H1 (cell line): ENCODE data around the gene PAK5. TPM values are rescaled to one million over a fixed set of nuclear protein-coding genes. Genes with fewer than 3 reads are reported as not detected.

Experiments used
- CTCF ChIA-PET: fragments of 300-600 bp; sonication (Branson Sonifier 250); formaldehyde crosslinking; loops from one replicate; lab custom pipeline; 2021; ENCODE audit not compliant: partially characterized antibody; lab: Charles Lee
- POLR2A ChIA-PET: fragments of 300-600 bp; sonication (Branson Sonifier 250); formaldehyde crosslinking; loops from one replicate; lab custom pipeline; 2021; ENCODE audit warnings: inconsistent platforms; ENCODE audit not compliant: partially characterized antibody; lab: Charles Lee
- DNase-seq, 2 experiments: peaks; one replicate each; pipeline versions ENCODE4 v3.0.0 to v3.0.0-alpha.2; 2010 to 2022; ENCODE audit warnings: low spot score in 2 of 2, low read depth in 1 of 2, mixed read lengths in 1 of 2
- FAIRE-seq: peaks from 2 replicates; lab custom pipeline; 2011; peaks lifted over from hg19 to GRCh38; lab: Jason Lieb, UNC
- H2AFZ ChIP-seq: 2 replicates; pipeline ENCODE4 v1.8.1; 2012; ENCODE audit warnings: low read length, inconsistent platforms
- H2AK5ac ChIP-seq: 2 replicates; pipeline ENCODE4 v1.6.1; 2013; ENCODE audit warnings: low read depth, low read length
- H2BK120ac ChIP-seq: replicated peaks from 2 replicates; pipeline ENCODE3; 2013; ENCODE audit warnings: low read depth, low read length, inconsistent platforms
- H2BK12ac ChIP-seq: 2 replicates; pipeline ENCODE4 v1.6.1; 2013; ENCODE audit warnings: low read depth, low read length
- H2BK15ac ChIP-seq: 2 replicates; pipeline ENCODE4 v1.6.1; 2013; ENCODE audit warnings: low read length
- H2BK20ac ChIP-seq: 2 replicates; pipeline ENCODE4 v1.6.1; 2013; ENCODE audit warnings: low read length
- H2BK5ac ChIP-seq: 2 replicates; pipeline ENCODE4 v1.6.1; 2013; ENCODE audit warnings: low read depth, low read length
- H3K14ac ChIP-seq: 2 replicates; pipeline ENCODE4 v1.6.1; 2013; ENCODE audit warnings: inconsistent platforms; ENCODE audit not compliant: insufficient read length
- H3K18ac ChIP-seq: 2 replicates; pipeline ENCODE4 v1.6.1; 2013; ENCODE audit warnings: low read length; ENCODE audit errors: extremely low read depth
- H3K23ac ChIP-seq: 2 replicates; pipeline ENCODE4 v1.6.1; 2013; ENCODE audit warnings: inconsistent platforms; ENCODE audit not compliant: insufficient read length
- H3K23me2 ChIP-seq: 2 replicates; pipeline ENCODE4 v1.6.1; 2013; ENCODE audit warnings: low read depth, low read length
- H3K27ac ChIP-seq: 2 replicates; pipeline ENCODE4 v1.6.1; 2011; ENCODE audit warnings: low read depth, low read length, inconsistent platforms
- H3K27me3 ChIP-seq, 4 experiments: replicated peaks in 1 of 4; 1 replicate in 1 of 4; 2 replicates in 3 of 4; pipeline versions ENCODE4 v1.6.1 to v1.8.1; 2011 to 2013; ENCODE audit warnings: low read length in 3 of 4, mild to moderate bottlenecking in 3 of 4, inconsistent platforms in 2 of 4, mixed read lengths in 2 of 4, moderate library complexity in 1 of 4; ENCODE audit not compliant: control insufficient read depth in 3 of 4, insufficient read depth in 3 of 4; ENCODE audit errors: extremely low read depth in 1 of 4
- H3K36me3 ChIP-seq, 4 experiments: 2 replicates each; pipeline versions ENCODE4 v1.6.1 to v1.8.1; 2011 to 2013; ENCODE audit warnings: mild to moderate bottlenecking in 4 of 4, low read length in 3 of 4, moderate library complexity in 2 of 4, control low read depth in 1 of 4, inconsistent platforms in 1 of 4; ENCODE audit not compliant: insufficient read depth in 4 of 4, control insufficient read depth in 2 of 4
- H3K4ac ChIP-seq: replicated peaks from 2 replicates; pipeline ENCODE3; 2013; ENCODE audit warnings: low read length, low read depth, mixed read lengths, inconsistent platforms; ENCODE audit not compliant: insufficient read length
- H3K4me1 ChIP-seq, 4 experiments: replicated peaks in 1 of 4; 1 replicate in 1 of 4; 2 replicates in 3 of 4; pipeline versions ENCODE4 v1.6.1 to v1.8.1; 2011 to 2013; ENCODE audit warnings: low read length in 3 of 4, inconsistent platforms in 2 of 4, mixed read lengths in 1 of 4; ENCODE audit not compliant: insufficient read depth in 4 of 4, control insufficient read depth in 3 of 4
- H3K4me2 ChIP-seq, 2 experiments: 2 replicates each; pipeline versions ENCODE4 v1.6.1 to v1.8.1; 2011 to 2013; ENCODE audit warnings: low read depth in 2 of 2, low read length in 2 of 2, control low read depth in 1 of 2, inconsistent platforms in 1 of 2, mild to moderate bottlenecking in 1 of 2; ENCODE audit not compliant: insufficient read depth in 1 of 2
- H3K4me3 ChIP-seq, 4 experiments: fragments of 200-600, 300-600 bp in 1 of 4; sonication (generic), shearing (Covaris generic), sonication (Bioruptor Twin) in 1 of 4; 2 replicates each; pipeline versions ENCODE4 v1.5.1 to v1.8.1; 2011 to 2016; ENCODE audit warnings: low read length in 4 of 4, low read depth in 3 of 4, control low read depth in 2 of 4, inconsistent platforms in 2 of 4, mild to moderate bottlenecking in 2 of 4, mixed read lengths in 1 of 4, moderate library complexity in 1 of 4; ENCODE audit not compliant: insufficient read depth in 2 of 4; ENCODE audit errors: extremely low read depth in 1 of 4
- H3K56ac ChIP-seq: replicated peaks from 2 replicates; pipeline ENCODE3; 2013; ENCODE audit warnings: low read depth, mild to moderate bottlenecking, mixed read lengths, low read length, inconsistent platforms; ENCODE audit not compliant: insufficient read length
- H3K79me1 ChIP-seq: 2 replicates; pipeline ENCODE4 v1.6.1; 2013; ENCODE audit warnings: low read depth, low read length, control low read depth
- H3K79me2 ChIP-seq, 2 experiments: 2 replicates each; pipeline versions ENCODE4 v1.6.1 to v1.8.1; 2012 to 2013; ENCODE audit warnings: low read length in 2 of 2, mild to moderate bottlenecking in 2 of 2, inconsistent platforms in 1 of 2; ENCODE audit not compliant: insufficient read depth in 2 of 2, control insufficient read depth in 1 of 2
- H3K9ac ChIP-seq, 4 experiments: replicated peaks in 1 of 4; 1 replicate in 1 of 4; 2 replicates in 3 of 4; pipeline versions ENCODE4 v1.6.1 to v1.8.1; 2011 to 2013; ENCODE audit warnings: low read depth in 3 of 4, low read length in 3 of 4, control low read depth in 2 of 4, mild to moderate bottlenecking in 2 of 4, moderate library complexity in 2 of 4, inconsistent platforms in 1 of 4; ENCODE audit errors: extremely low read depth in 1 of 4
- H3K9me3 ChIP-seq, 2 experiments: 2 replicates each; pipeline versions ENCODE4 v1.6.1 to v1.8.1; 2012 to 2013; ENCODE audit warnings: mild to moderate bottlenecking in 2 of 2, moderate library complexity in 2 of 2, control low read depth in 1 of 2, inconsistent platforms in 1 of 2, low read depth in 1 of 2, low read length in 1 of 2, mixed read lengths in 1 of 2; ENCODE audit not compliant: insufficient read depth in 2 of 2
- H4K20me1 ChIP-seq, 2 experiments: replicated peaks in 1 of 2; 2 replicates each; pipeline versions ENCODE3 to v1.8.1; 2011 to 2013; ENCODE audit warnings: inconsistent platforms in 2 of 2, low read length in 2 of 2, mild to moderate bottlenecking in 1 of 2; ENCODE audit not compliant: insufficient read depth in 2 of 2, control insufficient read depth in 1 of 2
- H4K5ac ChIP-seq: 2 replicates; pipeline ENCODE4 v1.6.1; 2013; ENCODE audit warnings: low read length, low read depth, mixed read lengths, inconsistent platforms; ENCODE audit not compliant: insufficient read length
- H4K8ac ChIP-seq: 2 replicates; pipeline ENCODE4 v1.8.0; 2013; ENCODE audit warnings: mild to moderate bottlenecking, moderate library complexity, low read length, inconsistent platforms; ENCODE audit not compliant: insufficient read depth; ENCODE audit errors: extremely low read depth
- H4K91ac ChIP-seq: replicated peaks from 2 replicates; pipeline ENCODE3; 2013; ENCODE audit warnings: low read length, mixed read lengths, inconsistent platforms; ENCODE audit not compliant: insufficient read length
- CBX5 ChIP-seq: fragments of 300-800, 300-1000 bp; sonication (generic); IDR thresholded peaks from 2 replicates; pipeline ENCODE4 v1.7.1; 2016; ENCODE audit warnings: antibody characterized with exemption, low read length, low read depth
- CBX8 ChIP-seq: fragments of 300-800, 300-1000 bp; sonication (generic); IDR thresholded peaks from 2 replicates; pipeline ENCODE4 v1.7.1; 2016; ENCODE audit warnings: low read depth, low read length, borderline replicate concordance
- EGR1 ChIP-seq: IDR thresholded peaks from 2 replicates; pipeline ENCODE4 v1.6.1; 2011; ENCODE audit warnings: low read depth, low read length, borderline replicate concordance
- GTF2F1 ChIP-seq: IDR thresholded peaks from 2 replicates; pipeline ENCODE4 v1.6.1; 2012; ENCODE audit warnings: low read depth, low read length, improper control_type of control experiment, borderline replicate concordance
- HDAC2 ChIP-seq, 2 experiments: fragments of 300-600 bp in 1 of 2; sonication (generic) in 1 of 2; IDR thresholded peaks; 2 replicates each; pipeline ENCODE4 v1.6.1; 2011 to 2012; ENCODE audit warnings: low read depth in 2 of 2, low read length in 2 of 2, mild to moderate bottlenecking in 2 of 2, moderate library complexity in 2 of 2, borderline replicate concordance in 1 of 2, inconsistent platforms in 1 of 2
- JUND ChIP-seq: IDR thresholded peaks from 2 replicates; pipeline ENCODE4 v1.6.1; 2011; ENCODE audit warnings: mild to moderate bottlenecking, improper control_type of control experiment, low read length
- MAFK ChIP-seq: IDR thresholded peaks from 2 replicates; pipeline ENCODE4 v1.6.1; 2012; ENCODE audit warnings: low read depth, mild to moderate bottlenecking, improper control_type of control experiment, low read length
- NRF1 ChIP-seq: IDR thresholded peaks from 2 replicates; pipeline ENCODE4 v1.6.1; 2011; ENCODE audit warnings: mild to moderate bottlenecking, low read depth, low read length, improper control_type of control experiment
- POLR2A ChIP-seq, 2 experiments: IDR thresholded peaks; 1 replicate in 1 of 2; 2 replicates in 1 of 2; pipeline ENCODE4 v1.6.1; 2011; ENCODE audit warnings: low read depth in 2 of 2, low read length in 2 of 2, mild to moderate bottlenecking in 2 of 2; ENCODE audit errors: control extremely low read depth in 1 of 2
- RFX5 ChIP-seq: IDR thresholded peaks from 2 replicates; pipeline ENCODE4 v1.6.1; 2011; ENCODE audit warnings: low read depth, low read length, improper control_type of control experiment, borderline replicate concordance
- RXRA ChIP-seq: IDR thresholded peaks from 2 replicates; pipeline ENCODE4 v1.6.1; 2011; ENCODE audit warnings: low read depth, mild to moderate bottlenecking, low read length, moderate library complexity; ENCODE audit not compliant: insufficient read depth
- SIX5 ChIP-seq: IDR thresholded peaks from 2 replicates; pipeline ENCODE4 v1.6.1; 2011; ENCODE audit warnings: mild to moderate bottlenecking, low read depth, low read length
- SP2 ChIP-seq: IDR thresholded peaks from 2 replicates; pipeline ENCODE4 v1.6.1; 2012; ENCODE audit warnings: mild to moderate bottlenecking, low read length, inconsistent platforms
- SP4 ChIP-seq: IDR thresholded peaks from 2 replicates; pipeline ENCODE4 v1.6.1; 2012; ENCODE audit warnings: low read length, inconsistent platforms
- TAF7 ChIP-seq: optimal IDR thresholded peaks from 2 replicates; pipeline ENCODE3; 2011; ENCODE audit warnings: low read depth, mild to moderate bottlenecking, inconsistent platforms, low read length, moderate library complexity, borderline replicate concordance
- ZNF274 ChIP-seq: IDR thresholded peaks from 2 replicates; pipeline ENCODE4 v1.7.0; 2012; ENCODE audit warnings: low read length, borderline replicate concordance; ENCODE audit errors: extremely low read depth
- polyA plus RNA-seq, 7 experiments: library from polyadenylated mRNA; depleted of rRNA in 3 of 7; stranded (reverse) in 5 of 7; unstranded in 2 of 7; fragments of >200 nt in 5 of 7; fragments of 200-250 nt in 2 of 7; gene quantifications; 1 replicate in 5 of 7; 2 replicates in 1 of 7; 4 replicates in 1 of 7; pipeline versions ENCODE4 v1.2.1 to v1.2.3, GENCODE V29; 2011 to 2013; ENCODE audit warnings: missing spikeins in 2 of 7, mixed read lengths in 2 of 7
- total RNA-seq: library from RNA; stranded (reverse); fragmentation: NEBNext Ultra II Directional; extraction: Animal tissue kit (Norgen Biotek cat#: 25700); gene quantifications from 2 replicates; pipeline ENCODE4 v1.2.1, GENCODE V29; 2021

Gene PAK5
- total and polyA plus RNA-seq, 2 of the 8 experiments (the other 6 are each of a cell fraction or from before 2014, with no cell fraction given) = 0.54 to 0.80 TPM

- no peak overlapping the region for H3K27ac ChIP-seq
- H3K79me1 ChIP-seq = no peaks in the 10 kb centered on the region
- H3K79me2 ChIP-seq = no peaks in the 10 kb centered on the region
- H3K4me3 ChIP-seq = no peak overlapping the region
- H2BK5ac ChIP-seq = no peak overlapping the region
- H3K56ac ChIP-seq = no peak overlapping the region
- H3K9ac ChIP-seq = no peak overlapping the region
- no peak overlapping the region for H3K23ac ChIP-seq
- FAIRE-seq = no peak
- no peak overlapping the region for H4K8ac ChIP-seq
- no peak overlapping the region for H2AFZ ChIP-seq
- H2BK120ac ChIP-seq = no peak overlapping the region
- no peak overlapping the region for H2BK15ac ChIP-seq
- H3K4me2 ChIP-seq = no peak overlapping the region
- H3K14ac ChIP-seq = no peak overlapping the region
- no peak overlapping the region for H2AK5ac ChIP-seq
- no peaks in the 10 kb centered on the region for H4K20me1 ChIP-seq
- H4K5ac ChIP-seq = no peak overlapping the region
- no peak for DNase-seq
- no peaks in the 10 kb centered on the region for H3K27me3 ChIP-seq
- H2BK12ac ChIP-seq = no peak overlapping the region
- H4K91ac ChIP-seq = no peak overlapping the region
- H3K4ac ChIP-seq = no peak overlapping the region
- TF ChIP-seq CBX8 (no peak), POLR2A (IDR thresholded peaks at IDR 0.05; ENCODE audit: control extremely low read depth in 1 of 2, low read depth in 2 of 2, low read length in 2 of 2) (no peak), CBX5 (no peak), RXRA (no peak), MAFK (no peak), HDAC2 (IDR thresholded peaks at IDR 0.05; ENCODE audit: borderline replicate concordance in 1 of 2, low read depth in 2 of 2, low read length in 2 of 2) (no peak), SP2 (no peak), JUND (no peak), NRF1 (no peak), SIX5 (no peak), ZNF274 (no peak), GTF2F1 (no peak), RFX5 (no peak), EGR1 (no peak), SP4 (no peak), TAF7 (no peak)
- ChIA-PET CTCF (interaction anchor here (1.0 to 1.7 kb wide), 3 partner anchors 17 to 52 kb away, joined by 3 to 5 read pairs (median 4); no protein-coding TSS in a partner anchor), POLR2A (no interaction called here)
- H3K36me3 ChIP-seq = no peaks in the 10 kb centered on the region
- no peak overlapping the region for H3K18ac ChIP-seq
- no peaks in the 10 kb centered on the region for H3K4me1 ChIP-seq
- no peaks in the 10 kb centered on the region for H3K23me2 ChIP-seq
- no peak overlapping the region for H2BK20ac ChIP-seq
- no peaks in the 10 kb centered on the region for H3K9me3 ChIP-seq
These were observed 204.5 kb downstream of the PAK5 start for GRCh38 chr20:9634327-9634726.
